SKM-1 (cell line): ENCODE measurements around the gene SPIB.
A peak's percentile ranks its signal among the peaks of the same experiment; 100 is the strongest.
"Not testable (repeated sequence)": the region's sequence is repeated elsewhere in the genome, so short reads cannot be mapped to it uniquely, and the experiment has no call there.

Experiments used
- DNase-seq: peaks from one replicate; lab custom pipeline; 2025; ENCODE audit not compliant: unreplicated experiment; lab: John Stamatoyannopoulos, UW

Gene SPIB

GRCh38 chr19:50465986-50466705 lies 47.4 kb downstream of the SPIB start:
- no peak for DNase-seq

GRCh38 chr19:50466706-50467039 lies 47.9 kb downstream of the SPIB start:
- no peak for DNase-seq

DNA sequence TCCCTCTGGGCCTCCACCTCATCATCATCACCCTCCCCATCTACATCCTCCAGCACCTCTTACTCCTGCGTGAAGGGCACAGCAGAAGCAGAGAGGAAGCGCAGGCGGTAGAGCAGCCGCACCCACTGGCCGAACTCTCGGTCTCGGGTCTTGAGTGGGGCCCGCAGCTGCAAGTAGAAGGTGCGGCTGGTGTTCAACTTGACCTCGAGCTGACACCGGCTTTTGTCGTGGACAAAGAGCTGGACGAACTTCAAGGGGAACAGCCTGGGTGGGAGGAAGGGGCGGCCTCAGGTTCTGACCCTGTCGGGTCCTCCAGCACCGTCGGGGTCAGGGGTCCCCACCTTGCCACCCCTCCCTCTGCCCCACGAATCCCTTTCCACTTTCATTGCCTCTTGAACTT lies 48.8 kb downstream of the SPIB start:
- DNase-seq: no peak

GRCh38 chr19:50468818-50469217 lies 50.1 kb downstream of the SPIB start:
- DNase-seq: no peak

GRCh38 chr19:50473336-50473735 lies 54.6 kb downstream of the SPIB start:
- DNase-seq: not testable (repeated sequence)

DNA sequence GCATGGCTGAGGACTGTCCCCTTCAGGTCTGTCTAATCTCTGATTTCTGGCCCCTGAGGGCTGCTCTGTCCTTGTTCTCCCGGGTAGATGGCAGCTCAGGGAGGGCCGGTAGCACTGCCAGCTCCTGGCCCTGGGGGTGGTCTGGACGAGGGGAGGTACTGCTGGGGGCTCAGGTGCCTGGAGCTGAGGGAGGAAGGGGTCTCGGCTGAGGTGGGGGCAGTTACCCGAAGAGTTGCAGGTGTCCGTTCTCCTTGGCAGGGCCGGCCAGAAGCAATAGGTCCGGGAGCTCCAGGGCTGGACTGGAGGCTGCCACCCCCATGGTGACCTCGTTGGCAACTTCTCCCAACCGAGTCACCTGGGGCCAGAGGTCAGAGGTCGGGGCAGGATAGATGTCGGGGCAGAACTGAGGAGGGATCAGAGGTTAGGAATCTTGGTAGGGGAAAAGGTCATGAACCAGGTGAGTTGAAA lies 56.4 kb downstream of the SPIB start:
- no peak for DNase-seq

GRCh38 chr19:50475736-50476223 lies 57.0 kb downstream of the SPIB start:
- DNase-seq: no peak

DNA sequence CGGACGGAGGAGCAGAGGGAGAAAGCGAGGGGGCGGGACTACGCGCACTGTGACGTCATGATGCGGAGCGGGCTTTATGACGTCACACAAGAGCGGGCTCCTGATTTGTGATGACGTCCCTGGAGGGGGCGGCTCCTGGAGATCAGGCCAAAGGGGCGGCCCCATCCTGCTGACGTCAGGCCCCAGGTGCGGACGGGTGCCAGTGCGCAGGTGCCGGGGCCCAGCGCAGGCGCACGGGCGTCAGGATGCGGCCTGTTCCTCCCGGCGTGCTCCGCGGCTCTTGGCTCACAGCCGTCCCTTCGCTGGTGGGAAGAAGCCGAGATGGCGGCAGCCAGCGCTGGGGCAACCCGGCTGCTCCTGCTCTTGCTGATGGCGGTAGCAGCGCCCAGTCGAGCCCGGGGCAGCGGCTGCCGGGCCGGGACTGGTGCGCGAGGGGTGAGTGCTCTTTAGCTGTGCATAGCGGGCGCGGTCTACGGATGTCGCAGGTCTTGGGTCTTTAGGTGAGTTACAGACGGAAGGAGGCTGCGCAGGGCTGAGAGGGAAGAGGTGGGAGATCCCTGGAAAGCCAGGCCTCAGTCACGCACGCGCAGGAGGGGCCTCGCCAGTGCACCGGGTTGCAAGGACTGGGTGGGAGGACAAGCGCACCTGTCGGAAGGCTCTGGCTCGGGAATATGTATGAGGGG lies 57.6 kb downstream of the SPIB start, which contains the start of the genes EMC10 and GARIN5A:
Gene EMC10 (plus strand): TSS at position 284 of the 683 bp plus-strand sequence. CDS start 38 bp downstream, at position 322.
Gene GARIN5A (minus strand): TSS at position 625 of the 683 bp plus-strand sequence. CDS start 460 bp downstream, at position 165.
- peak; percentile 31 for DNase-seq

- no peak for DNase-seq
Measured at GRCh38 chr19:50476907-50477238, 58.1 kb downstream of the SPIB start.

- DNase-seq: no peak
Measured at GRCh38 chr19:50477751-50478515, 59.2 kb downstream of the SPIB start.

- DNase-seq: no peak
Measured at GRCh38 chr19:50478901-50479715, 60.4 kb downstream of the SPIB start.

GRCh38 chr19:50479761-50480251 lies 61.1 kb downstream of the SPIB start:
- no peak for DNase-seq

- no peak for DNase-seq
Measured at GRCh38 chr19:50480281-50481111, 61.8 kb downstream of the SPIB start.
